Body of pancreas (tissue), 4 donors: Measurements from ENCODE around the gene DGKI.

Experiments used
- CTCF ChIP-seq, 7 experiments: fragments of 450-650 bp in 4 of 7; fragments of 200-600 bp in 3 of 7; sonication (generic) in 3 of 7; IDR thresholded peaks; one replicate each; pipeline ENCODE4 v1.5.1; 2016 to 2019; ENCODE audit warnings: antibody characterized with exemption in 7 of 7
- POLR2A ChIP-seq, 3 donors: fragments of 450-650 bp; IDR thresholded peaks; one replicate each; pipeline ENCODE4 v1.6.1; 2016; ENCODE audit warnings: antibody characterized with exemption in 3 of 3, mild to moderate bottlenecking in 2 of 3

- TF ChIP-seq POLR2A (IDR thresholded peaks at IDR 0.05) = no peak
- TF ChIP-seq CTCF (IDR thresholded peaks at IDR 0.05) = no peak
These were observed 72.0 kb downstream of the DGKI start for GRCh38 chr7:137774793-137775201.
